ENCODE data around the gene HSPA12A.

The HSPA12A gene

DNA sequence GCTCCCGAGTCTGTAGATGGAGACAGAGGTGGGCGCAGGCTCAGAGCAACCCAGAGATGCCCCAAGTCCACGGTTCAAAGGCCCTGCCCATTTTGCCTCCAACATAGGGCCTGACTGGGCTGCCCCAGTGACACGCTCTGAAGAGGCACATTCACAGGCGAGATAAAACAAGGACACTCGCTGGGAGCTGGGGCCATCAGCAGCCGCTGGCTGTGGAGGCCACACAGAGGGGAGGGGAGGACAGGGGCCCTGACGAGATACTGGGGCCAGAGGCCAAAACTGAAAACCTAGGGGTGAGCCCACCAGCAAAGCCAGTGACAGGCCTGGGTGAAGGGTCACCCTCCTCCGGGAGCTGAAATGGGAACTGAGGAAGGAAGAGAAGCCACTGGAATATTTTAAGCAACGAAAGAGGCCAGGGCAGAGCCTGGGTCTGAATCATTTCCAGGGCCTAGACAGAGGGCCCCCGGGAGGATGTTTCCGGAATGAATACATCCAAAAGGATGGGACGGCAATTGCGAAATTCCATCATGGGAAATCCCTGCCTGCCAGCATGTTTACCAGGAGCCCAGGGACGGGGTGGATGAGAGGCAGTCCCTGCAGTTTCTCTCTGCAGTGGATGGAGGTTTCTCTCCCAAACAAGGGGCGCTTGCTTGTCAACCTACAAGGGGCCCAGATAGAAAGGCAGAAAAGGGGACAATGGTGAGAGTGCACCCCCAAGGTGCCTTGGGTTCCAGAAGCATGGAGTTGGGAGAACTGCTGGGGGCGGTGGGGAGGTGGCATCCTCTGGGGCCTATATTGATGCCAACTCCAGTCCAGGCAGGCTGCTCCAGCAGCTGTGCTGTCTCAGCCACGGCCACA is 29.0 kb upstream of the HSPA12A start:
- DNase-seq, result peak; percentile 41

DNA sequence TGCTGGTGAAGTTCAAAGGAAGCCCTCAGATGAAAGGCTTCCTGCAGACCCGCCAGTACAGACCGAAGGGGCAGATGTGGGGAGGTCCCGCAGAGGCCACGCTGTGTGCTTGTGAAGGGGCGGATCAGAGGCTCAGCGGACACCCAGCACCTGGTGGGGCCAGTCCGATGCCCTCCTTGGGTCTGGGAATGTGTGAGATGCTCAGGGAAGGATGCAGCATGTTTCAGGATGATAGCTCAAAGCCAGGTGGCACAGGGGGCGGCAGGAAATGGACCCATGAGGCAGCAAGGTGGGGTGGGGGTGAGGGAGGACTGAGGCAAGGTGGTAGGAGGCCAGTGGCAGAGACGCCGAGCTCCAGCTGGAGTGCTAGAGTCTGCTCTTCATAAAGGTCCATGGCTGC is 27.9 kb upstream of the HSPA12A start:
- DNase-seq, result no peak

DNA sequence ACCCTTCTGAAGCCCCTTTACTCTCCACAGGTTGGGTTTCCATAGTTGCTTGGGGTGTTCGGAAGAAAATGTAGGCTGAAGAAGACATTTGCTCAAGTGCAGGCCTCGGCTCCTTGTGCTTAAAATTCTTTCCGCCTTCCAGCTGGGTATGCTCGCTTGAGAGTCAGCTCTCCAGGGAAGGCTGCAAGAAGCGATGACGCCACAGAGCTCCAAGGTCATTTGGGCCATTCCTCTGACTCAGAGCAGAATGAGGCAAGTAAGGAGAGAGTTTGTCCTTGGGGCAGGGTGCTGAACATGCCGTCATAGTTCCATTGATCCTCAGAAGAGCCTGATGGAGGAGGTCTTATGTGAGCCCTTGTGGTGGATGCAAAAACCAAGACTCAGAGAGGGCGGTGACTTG is 27.4 kb upstream of the HSPA12A start:
- DNase-seq, result no peak

DNA sequence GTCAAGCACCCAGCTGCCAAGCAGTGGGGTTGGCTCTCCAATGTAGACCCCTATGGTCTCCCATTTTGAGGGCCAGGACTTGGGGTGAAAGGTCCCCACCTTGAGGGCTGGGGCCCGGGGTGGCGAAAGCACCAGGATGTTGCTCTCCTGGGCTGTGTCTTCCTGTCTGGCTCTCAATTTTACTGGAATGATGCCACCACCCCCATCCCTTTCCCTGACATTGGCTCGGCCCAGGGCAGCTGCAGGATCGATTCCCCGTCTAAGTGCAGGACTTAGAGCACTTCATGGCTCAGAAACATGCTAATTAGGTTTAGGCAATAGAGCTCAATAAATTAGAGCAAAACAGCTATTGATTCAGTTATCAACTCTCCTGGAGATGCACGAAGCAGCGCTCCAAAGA is 27.0 kb upstream of the HSPA12A start:
- no peak for DNase-seq

DNA sequence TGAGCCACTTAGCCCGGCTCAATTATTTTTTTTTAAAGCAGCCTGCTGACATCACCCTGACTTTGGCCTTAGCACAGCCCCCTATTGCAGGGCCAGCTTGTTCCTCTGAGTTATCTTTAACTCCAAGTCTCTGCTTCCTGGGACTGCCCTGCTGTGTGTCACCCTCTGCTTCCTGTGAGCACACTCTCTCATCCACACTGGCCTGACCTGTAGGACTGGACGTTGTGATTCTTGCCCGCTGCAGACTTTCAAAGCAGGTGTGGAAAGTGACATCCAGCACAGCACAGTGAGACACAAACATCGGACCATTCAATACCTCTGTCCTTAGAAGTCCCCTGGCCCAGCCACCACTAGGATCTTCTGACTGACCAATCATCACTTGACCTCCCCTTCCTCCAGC is 26.4 kb upstream of the HSPA12A start:
- no peak for DNase-seq

DNA sequence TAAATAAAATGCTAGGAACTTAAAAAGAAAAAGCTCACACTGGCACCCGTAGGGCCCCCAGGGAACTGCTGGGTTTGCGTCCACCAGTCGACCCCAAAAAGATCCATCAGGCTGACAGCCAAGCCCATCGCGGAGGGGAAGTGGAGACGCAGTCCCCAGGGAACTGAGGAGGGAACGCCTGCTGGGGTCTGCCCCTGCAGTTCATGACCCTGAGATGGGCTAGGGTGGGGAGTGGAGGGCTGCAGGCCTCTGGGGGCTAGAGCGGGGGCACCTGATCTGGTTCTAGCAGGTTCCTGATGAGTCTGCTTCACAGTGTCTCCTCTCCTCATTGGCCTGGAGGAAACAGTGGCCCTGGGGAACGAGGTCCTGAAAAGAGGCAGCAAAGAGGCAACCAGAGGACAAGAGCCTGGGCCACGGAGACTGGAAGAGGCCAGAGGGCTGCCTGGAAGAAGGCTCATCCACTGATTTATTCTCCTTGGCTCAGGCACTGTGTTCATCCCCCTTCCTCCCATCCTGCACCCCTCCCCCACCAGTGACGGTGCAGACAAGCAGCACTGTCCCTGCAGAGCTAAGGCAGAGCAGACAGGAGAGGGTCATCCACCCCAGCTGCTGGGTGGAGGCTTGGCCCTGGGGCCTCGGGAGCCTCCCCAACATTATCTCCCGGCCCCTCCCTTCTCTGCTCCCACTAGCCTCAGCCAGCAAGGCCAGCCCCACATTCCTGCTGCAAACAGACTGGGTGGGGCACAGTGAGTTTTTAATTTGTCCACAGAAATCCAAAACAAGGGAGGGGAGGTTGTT is 24.7 kb upstream of the HSPA12A start:
- no peak for DNase-seq

DNA sequence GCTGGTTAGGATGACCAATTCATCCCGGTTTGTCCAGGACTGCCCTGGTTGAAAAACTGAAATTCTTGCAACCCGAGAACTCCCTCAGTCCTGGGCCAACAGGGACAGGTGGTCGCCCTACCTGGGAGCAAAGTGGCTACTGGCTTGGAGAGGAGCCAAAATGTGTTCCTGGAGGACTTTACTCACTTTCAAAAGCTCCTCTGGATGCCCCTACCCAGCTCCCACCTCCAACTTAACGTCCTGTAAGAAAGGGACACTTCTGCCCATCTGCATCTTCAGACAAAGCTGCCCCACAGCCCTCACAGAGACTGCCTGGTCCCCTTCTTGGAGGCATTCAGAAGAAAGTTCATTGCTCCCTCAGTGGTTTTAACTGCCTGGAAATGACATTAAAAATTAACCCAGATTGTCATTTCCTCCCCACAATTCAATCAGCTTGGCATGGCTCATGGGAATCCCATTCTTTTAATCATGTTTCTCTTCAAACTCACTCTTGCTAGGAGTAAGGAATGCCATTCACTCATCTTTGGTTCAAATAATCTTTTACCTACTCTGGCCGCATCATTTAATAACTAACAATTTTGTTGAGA is 24.0 kb upstream of the HSPA12A start:
- no peak for DNase-seq

DNA sequence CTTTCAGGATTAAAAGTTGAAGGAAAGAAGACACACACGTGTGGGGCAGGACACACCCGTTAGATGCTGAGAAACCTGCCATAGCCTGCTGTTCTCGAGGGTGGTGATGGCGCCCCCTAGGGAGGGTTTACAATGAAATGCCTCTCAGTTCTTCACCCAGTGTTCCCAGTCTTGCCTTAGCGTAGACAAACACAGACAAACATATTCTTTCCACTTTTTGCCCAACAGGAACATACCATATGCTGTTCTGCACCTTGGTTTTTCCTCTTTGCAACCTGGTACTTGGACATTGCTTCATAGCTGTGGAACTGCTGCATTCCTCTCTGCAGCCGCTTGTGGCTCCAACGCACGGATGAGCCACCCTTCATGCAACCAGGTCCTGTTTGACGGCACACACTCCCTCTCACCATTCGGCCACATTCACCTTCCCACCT is 23.3 kb upstream of the HSPA12A start:
- no peak for DNase-seq

DNA sequence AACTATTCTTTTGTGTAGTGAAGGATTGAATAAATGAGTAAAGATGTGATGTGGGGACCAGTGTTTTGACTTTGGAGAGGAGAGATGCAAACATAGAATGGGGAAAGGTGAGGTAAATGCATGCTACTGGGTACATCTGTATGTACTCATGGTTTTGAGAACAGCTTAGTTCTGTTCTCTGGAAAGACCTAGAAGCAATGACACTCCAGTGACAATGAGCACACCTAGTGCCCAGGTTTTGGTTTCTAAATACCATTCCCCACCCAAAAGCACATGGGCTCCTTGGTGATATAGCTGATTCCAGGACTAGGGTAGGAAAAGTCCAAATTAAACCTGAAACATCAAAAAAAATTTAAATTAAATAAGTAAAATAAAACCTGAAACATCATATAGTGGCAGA is 22.6 kb upstream of the HSPA12A start:
- DNase-seq, result no peak

DNA sequence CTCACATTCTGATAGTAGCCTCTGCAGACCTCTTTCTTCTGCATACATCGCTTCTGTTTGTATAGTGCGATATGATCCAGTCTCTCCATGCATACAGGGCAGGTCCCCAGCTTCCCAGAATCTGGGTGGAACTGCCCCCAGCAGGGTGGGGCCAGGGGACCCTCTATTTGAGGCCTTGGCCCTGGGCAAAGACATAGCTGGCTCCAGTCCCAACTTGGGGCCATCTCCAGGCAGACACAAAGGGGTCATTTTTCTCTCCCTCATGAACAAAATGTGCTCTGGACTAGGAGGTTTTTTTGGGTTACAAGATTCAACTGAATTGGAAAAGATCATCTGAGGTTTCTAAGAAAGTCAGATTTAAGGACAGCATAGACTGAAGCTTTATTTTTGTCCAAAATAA is 21.1 kb upstream of the HSPA12A start:
- no peak for DNase-seq

DNA sequence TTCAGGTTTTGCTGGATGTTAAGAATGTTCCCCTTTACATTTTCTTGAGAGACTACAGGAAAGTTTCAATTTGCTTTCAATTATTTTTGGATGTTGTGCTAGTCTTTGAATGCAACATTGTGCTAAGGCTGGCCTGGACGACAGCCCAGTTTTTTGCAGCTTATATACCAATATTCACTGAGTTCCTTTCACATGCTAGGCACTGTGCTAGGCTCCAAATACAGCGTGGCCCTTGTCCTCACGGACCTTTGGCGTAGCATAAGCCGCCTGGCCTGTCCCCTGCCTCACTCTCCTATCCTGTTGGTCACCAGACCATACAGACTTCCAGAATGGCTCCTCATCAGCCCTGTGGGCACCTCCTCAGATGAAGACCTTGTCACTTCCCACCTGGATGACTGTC is 19.5 kb upstream of the HSPA12A start:
- DNase-seq, result no peak

DNA sequence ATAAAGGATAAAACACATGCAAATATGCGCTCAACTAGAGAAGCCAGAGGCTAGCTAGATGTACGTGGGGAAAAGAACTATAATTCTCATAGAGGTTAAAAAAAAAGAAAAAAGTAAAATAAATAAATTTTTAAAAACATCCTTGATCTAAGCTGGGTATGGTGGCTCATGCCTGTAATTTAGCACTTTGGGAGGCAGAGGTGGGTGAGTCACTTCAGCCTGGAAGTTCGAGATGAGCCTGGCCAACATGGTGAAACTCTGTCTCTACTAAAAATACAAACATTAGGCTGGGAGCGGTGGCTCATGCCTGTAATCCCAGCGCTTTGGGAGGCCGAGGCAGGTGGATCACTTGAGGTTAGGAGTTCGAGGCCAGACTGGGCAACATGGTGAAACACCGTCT is 18.6 kb upstream of the HSPA12A start:
- no peak for DNase-seq

DNA sequence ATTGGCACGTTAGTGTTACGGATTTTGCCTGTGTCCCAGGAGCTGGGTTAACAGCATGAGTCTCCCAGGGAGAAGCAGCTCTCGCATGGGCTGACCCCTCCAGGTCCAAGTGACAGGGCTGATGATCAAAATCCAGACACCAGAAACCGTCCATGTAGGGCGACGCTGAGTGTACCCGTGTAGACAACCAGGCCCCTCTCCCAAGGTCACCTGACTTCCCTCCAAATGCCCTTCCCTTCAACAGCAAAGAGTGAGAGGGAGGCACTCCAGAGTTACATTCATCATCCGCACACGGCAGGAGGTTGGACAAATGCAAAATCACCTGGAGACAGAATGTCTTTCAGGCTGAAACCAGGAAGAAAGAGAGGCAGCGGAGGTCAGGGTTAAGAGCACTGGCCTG is 14.9 kb upstream of the HSPA12A start:
- no peak for DNase-seq

DNA sequence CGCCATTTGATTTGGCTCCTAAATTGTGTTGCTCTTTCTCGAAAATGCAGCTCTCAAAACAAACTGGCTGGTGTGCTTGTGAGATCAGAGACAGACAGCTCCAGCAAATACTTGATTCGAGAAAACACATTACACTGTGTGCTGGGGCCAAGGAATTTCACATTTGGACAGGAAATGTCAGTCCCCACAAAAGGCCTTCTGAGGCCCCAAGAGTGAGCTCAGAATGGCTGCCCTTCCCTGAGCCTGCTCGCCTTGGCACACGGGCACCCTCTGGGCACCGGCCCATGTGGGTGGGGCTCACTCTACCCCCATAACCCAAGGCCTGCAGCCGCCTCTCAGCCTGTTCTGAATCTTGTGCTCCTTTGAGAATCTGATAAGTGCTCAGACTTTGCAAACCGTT is 13.9 kb upstream of the HSPA12A start:
- no peak for DNase-seq

DNA sequence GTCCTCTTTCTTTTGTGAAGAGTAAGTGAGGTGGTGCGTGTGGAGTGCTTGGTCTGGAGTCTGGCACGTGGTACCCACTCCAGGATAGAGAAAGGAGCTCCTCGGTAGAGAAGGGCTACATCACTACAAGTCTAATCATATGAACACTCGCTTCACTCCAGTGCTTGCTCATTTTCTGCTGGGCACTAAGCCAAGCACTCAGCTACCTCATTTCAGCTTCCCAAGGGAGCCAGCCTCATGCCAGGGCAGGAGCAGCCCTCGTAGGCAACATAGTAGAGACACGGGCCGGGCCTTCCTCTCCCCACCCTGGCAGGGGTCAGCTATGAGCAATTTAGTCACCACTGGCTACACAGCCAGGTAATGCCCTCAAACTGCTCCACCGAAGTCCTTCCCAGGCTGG is 11.4 kb upstream of the HSPA12A start:
- no peak for DNase-seq

DNA sequence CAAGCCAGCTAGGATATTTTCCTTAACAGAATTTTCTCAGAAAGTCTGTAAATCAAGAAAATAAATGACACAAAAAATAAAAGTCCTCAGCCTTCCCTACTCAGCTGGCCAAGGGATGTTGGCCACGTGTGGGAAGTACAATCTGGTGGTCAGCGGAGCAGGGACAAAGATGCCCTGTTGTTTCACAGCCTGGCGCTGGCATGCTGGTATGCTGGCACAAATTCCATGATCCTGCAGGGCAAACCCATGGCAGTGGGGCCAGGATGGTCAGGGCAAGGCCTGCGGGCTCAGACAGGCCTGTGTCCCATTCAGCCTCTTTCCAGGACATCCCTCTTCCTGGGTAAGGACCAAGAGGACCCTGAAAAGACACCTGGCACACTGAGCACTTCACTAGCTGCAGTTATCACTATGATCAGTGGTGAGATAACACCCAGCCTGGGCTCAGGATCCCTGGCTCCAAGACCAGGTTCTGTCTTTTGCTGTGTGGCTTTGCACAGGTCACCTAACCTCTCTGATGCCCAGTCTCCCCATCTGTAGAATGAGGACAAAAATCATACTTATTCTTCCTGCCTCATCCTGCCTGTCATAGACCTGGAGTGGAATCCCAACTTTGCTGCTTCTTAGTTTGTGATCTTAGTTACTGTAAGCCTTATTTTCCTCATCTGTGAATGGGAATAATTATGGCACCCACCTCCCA is 10.8 kb upstream of the HSPA12A start:
- no peak for DNase-seq

DNA sequence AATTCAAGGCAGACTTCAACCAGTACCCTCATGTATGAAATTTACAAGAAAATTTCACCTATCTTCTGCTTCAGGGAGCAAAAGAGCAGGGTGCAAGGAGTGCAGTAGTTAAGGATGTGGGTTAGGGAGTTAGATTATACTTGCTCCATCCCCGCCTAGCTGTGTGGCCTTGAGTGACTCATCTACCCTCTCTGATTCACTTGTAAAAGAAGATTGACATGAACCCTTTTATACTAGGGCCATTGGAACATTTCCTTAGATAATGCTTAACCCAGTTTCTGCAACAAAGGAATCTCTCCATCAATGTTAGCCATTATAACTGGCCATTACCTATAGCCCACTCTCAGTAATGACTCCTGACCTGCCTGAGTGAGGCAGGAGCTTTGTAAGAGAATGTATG is 10.2 kb upstream of the HSPA12A start:
- DNase-seq, result no peak

DNA sequence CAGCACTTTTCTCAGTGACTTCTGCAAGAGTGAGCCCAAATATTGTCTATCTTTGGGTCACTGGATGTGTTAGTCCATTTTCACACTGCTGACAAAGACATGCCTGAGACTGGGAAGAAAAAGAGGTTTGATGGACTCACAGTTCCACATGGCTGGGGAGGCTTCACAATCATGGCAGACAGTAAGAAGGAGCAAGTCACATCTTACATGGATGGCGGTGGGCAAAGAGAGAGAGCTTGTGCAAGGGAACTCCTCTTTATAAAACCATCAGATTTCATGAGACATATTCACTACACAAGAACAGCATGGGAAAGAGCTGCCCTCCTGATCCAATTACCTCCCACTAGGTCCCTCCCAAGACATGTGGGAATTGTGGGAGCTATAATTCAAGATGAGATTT is 6.1 kb upstream of the HSPA12A start:
- no peak for DNase-seq

DNA sequence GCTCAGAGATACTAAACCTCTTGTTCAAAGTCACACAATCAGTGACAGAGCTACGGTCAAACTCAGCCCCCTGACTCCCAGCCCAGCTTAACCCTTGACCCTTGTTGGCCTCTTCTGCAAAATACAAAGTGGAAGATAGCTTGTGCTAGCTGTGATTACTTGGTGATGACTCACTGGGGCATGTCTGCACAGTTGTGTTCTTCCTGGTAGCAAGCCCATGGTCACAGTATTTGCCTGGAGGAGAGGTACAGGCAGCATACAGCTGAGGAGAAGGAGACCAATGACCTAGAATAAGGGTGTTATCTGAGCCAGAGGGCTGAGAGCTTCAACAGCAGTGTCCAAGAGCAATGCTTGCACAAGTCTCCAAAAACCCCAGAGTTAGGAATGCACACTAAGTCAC is 5.7 kb upstream of the HSPA12A start:
- no peak for DNase-seq

DNA sequence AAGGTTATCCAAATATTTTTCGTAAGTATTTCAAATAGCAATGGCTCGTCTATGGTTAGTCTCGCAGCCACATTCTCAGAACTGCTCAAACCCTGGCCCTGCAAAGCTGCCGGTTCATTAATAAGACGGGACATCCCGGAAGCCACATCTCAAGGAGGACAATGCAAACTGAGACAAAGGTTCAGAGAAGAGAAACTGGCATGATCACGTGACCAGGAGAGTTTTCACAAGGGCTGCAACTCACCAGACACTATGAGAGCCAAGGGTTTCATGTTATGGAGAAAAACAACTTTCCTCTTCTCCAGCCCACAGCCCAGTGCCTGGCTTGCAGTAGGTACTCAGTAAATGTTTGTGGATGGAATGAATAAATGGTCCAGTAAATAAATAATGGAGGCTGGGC is 5.0 kb upstream of the HSPA12A start:
- DNase-seq, result no peak

DNA sequence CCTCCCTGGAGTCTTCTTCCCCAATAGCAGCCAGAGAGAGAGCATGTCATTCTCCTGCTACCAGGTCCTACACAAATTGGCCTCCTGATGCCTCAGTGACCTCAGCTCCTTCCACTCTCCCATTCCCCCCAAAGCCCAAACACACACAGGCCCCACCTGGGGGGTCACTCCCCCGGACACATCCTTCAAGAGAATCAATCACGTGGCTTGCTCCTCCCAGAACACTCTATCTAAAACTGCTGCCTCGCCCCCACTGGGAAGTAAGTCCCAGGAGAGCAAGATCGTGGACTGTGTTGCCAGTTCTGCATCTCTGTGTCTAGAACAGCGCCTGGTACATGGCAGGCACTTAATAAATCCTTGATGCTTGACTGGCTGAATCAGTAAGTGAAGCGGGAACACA is 2.5 kb upstream of the HSPA12A start:
- DNase-seq, result no peak

DNA sequence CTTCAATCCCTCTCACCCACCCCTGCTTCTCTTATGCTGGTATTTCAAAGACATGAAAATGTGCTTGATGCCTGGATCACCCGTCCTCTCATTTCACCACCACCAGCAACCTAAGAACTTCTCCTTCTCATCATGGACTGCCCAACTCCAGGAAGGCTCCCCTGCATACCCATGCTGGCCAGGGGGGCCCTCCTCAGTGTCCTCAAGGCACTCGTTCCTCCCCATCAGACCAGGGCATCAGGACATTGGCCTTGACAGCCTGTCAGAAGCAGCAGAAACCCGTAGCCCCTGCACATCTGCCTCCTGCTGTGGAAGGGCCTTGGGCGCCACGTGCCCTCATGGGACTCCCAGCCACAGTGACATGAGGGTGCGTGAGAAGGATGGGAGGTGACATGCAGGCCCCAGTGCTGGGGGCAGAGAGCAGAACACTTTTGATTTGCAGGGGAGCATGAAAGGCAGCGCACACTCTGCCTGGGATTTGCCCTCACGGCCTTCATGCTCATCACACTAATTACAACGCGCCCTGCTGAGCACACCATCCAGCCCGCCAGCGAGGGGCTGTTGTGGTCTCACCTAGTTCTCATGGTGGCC is 1.9 kb upstream of the HSPA12A start:
- DNase-seq, result no peak

Data from GOT3 (cell line).